Loucy (cell line): Measurements from ENCODE around the gene AADACL4.

Experiments
- EZH2phosphoT487 ChIP-seq: fragments of 200-600 bp; IDR thresholded peaks from 2 replicates; pipeline ENCODE4 v1.6.1; 2018; ENCODE audit warnings: antibody characterized with exemption, mild to moderate bottlenecking, moderate library complexity, borderline replicate concordance
- TF ChIP-seq, protein P1 (sequence below): fragments of 200-600 bp; sonication (generic); conservative IDR thresholded peaks from 2 replicates; pipeline ENCODE4 v1.5.1; 2014; ENCODE audit warnings: mild to moderate bottlenecking, antibody characterized with exemption, low read length

DNA sequence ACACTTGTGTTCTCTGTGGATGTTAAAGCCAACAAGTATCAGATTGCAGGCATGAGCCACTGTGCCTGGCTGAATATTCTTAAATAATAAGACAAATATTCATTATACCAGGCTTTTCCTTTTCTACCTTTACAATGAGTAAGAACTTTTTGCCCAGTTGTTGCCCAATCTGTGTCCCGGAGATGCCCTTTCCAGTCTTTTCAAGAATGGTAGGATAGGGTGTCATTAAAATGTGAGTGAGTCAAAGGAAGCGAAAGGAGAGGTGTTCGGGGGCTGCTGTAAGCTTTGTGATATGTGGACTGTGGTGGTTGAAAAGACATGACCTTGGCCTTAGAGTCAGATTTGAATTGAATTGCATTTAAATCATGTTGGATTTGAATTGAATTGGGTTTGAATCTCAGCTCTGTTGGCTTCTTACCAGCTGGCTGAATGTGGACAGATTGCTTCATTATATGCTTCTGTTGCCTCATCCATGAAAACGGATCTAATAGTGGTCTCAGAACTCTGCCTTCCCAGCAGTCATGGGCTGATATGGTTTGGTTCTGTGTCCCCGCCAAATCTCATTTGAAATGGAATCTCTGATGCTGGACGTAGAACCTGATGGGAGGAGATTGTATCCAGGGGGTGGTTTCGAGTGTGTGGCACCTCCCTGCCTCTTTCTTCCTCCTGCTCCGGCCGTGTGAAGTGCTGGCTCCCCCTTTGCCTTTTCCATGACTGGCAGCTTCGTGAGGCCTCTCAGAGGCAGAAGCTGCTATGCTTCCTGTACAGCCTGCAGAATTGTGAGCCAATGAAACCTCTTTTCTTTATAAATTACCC, 49.3 kb downstream of the AADACL4 start:
- TF ChIP-seq, protein P1, sequence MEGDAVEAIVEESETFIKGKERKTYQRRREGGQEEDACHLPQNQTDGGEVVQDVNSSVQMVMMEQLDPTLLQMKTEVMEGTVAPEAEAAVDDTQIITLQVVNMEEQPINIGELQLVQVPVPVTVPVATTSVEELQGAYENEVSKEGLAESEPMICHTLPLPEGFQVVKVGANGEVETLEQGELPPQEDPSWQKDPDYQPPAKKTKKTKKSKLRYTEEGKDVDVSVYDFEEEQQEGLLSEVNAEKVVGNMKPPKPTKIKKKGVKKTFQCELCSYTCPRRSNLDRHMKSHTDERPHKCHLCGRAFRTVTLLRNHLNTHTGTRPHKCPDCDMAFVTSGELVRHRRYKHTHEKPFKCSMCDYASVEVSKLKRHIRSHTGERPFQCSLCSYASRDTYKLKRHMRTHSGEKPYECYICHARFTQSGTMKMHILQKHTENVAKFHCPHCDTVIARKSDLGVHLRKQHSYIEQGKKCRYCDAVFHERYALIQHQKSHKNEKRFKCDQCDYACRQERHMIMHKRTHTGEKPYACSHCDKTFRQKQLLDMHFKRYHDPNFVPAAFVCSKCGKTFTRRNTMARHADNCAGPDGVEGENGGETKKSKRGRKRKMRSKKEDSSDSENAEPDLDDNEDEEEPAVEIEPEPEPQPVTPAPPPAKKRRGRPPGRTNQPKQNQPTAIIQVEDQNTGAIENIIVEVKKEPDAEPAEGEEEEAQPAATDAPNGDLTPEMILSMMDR = no peak
- no peak for TF ChIP-seq EZH2phosphoT487
